WERI-Rb-1 (cell line): Measurements from ENCODE around the gene COL5A3.

Source experiments
- DNase-seq: peaks from one replicate; pipeline ENCODE4 v3.0.0-alpha.2; 2020
- H3K27ac ChIP-seq: fragments of 250-450 bp; sonication (Bioruptor Pico); 2 replicates; pipeline ENCODE4 v1.5.1; 2020; ENCODE audit warnings: mild to moderate bottlenecking, moderate library complexity
- H3K27me3 ChIP-seq: fragments of 250-450 bp; sonication (Bioruptor Pico); 2 replicates; pipeline ENCODE4 v1.5.1; 2021; ENCODE audit warnings: mild to moderate bottlenecking, low read depth, moderate library complexity; ENCODE audit not compliant: insufficient read depth, severe bottlenecking
- H3K36me3 ChIP-seq: fragments of 250-450 bp; sonication (Bioruptor Pico); 2 replicates; pipeline ENCODE4 v1.5.1; 2020; ENCODE audit warnings: mild to moderate bottlenecking, moderate library complexity
- H3K4me3 ChIP-seq: 2 replicates; pipeline ENCODE4 v1.5.1; 2011; ENCODE audit warnings: low read depth, mild to moderate bottlenecking, control low read depth, low read length
- H3K9me3 ChIP-seq: fragments of 250-450 bp; sonication (Bioruptor Pico); 2 replicates; pipeline ENCODE4 v1.5.1; 2021; ENCODE audit warnings: mild to moderate bottlenecking, moderate library complexity; ENCODE audit not compliant: severe bottlenecking
- TF ChIP-seq, protein P1 (sequence below): IDR thresholded peaks from 2 replicates; pipeline ENCODE4 v1.5.1; 2011; ENCODE audit warnings: low read depth, mild to moderate bottlenecking, control low read depth, inconsistent platforms, low read length

Gene COL5A3

DNA sequence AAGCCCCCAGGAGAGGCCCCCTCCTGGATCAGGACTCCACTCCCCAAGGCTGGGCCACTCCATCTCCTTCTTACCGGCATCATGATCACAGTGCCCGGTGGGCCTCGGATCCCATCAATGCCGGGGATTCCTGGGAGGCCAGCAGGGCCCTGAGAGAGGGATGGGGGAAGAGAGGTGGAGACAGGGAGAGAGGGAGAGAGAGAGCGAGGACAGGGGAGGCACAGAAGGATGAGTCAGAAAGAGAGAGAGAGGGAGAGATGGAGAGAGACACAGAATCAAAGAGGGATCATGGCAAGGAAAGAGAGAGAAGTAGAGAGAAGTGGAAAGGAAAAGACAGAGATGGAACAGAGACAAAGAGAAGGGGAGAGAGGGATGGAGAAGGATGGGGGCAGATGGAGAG lies 13.8 kb downstream of the COL5A3 start:
- TF ChIP-seq, protein P1, sequence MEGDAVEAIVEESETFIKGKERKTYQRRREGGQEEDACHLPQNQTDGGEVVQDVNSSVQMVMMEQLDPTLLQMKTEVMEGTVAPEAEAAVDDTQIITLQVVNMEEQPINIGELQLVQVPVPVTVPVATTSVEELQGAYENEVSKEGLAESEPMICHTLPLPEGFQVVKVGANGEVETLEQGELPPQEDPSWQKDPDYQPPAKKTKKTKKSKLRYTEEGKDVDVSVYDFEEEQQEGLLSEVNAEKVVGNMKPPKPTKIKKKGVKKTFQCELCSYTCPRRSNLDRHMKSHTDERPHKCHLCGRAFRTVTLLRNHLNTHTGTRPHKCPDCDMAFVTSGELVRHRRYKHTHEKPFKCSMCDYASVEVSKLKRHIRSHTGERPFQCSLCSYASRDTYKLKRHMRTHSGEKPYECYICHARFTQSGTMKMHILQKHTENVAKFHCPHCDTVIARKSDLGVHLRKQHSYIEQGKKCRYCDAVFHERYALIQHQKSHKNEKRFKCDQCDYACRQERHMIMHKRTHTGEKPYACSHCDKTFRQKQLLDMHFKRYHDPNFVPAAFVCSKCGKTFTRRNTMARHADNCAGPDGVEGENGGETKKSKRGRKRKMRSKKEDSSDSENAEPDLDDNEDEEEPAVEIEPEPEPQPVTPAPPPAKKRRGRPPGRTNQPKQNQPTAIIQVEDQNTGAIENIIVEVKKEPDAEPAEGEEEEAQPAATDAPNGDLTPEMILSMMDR, result no peak
- Histone ChIP-seq H3K27me3 (peaks cover 47% of the 10 kb centered on the region), H3K4me3 (no peak overlapping the region), H3K27ac (no peak overlapping the region), H3K9me3 (no peaks in the 10 kb centered on the region), H3K36me3 (no peaks in the 10 kb centered on the region)
- no peak for DNase-seq

DNA sequence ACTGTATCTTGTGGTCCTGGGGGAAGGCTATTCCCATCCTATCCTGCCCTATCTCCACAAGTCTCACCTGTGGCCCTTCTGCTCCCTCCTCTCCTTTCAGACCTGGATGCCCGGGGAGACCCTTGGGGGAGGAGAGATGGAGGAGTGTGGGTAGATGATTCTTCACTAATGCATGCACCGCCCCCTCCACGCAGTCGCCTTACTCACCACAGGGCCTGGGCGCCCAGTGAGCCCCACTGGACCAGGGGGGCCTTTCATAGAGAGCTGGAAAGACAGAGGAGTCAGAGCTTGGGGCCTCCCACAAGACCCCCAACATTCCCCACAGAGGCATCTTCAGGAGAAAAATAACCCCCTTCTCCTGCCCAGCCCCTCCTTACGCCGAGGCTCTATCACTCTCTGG lies 14.3 kb downstream of the COL5A3 start:
- no peak for DNase-seq
- TF ChIP-seq, protein P1, result no peak
- Histone ChIP-seq H3K27ac (no peak overlapping the region), H3K36me3 (no peaks in the 10 kb centered on the region), H3K27me3 (peaks cover 51% of the 10 kb centered on the region), H3K9me3 (no peaks in the 10 kb centered on the region), H3K4me3 (no peak overlapping the region)

DNA sequence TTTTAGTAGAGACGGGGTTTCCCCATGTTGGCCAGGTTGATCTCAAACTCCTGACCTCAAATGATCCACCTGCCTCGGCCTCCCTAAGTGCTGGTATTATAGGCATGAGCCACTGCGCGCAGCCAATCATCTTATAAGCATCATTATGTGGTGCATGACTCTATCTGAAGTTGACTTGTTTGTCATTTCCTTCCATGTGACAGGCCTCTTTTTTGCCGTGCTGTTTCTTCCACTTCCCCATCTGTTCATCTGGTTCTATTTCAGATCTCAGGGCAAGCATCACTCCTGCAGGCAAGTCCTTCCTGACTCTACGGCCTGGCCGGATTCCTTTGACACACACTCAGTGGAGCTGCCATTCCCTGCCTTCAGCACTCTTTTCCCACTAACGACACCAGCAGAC lies 15.2 kb downstream of the COL5A3 start:
- no peak for DNase-seq
- TF ChIP-seq, protein P1, result no peak
- no peak overlapping the region for H3K27ac ChIP-seq
- H3K36me3 ChIP-seq, result no peaks in the 10 kb centered on the region
- no peak overlapping the region for H3K4me3 ChIP-seq
- H3K9me3 ChIP-seq, result no peaks in the 10 kb centered on the region
- H3K27me3 ChIP-seq, result peaks cover 54% of the 10 kb centered on the region

DNA sequence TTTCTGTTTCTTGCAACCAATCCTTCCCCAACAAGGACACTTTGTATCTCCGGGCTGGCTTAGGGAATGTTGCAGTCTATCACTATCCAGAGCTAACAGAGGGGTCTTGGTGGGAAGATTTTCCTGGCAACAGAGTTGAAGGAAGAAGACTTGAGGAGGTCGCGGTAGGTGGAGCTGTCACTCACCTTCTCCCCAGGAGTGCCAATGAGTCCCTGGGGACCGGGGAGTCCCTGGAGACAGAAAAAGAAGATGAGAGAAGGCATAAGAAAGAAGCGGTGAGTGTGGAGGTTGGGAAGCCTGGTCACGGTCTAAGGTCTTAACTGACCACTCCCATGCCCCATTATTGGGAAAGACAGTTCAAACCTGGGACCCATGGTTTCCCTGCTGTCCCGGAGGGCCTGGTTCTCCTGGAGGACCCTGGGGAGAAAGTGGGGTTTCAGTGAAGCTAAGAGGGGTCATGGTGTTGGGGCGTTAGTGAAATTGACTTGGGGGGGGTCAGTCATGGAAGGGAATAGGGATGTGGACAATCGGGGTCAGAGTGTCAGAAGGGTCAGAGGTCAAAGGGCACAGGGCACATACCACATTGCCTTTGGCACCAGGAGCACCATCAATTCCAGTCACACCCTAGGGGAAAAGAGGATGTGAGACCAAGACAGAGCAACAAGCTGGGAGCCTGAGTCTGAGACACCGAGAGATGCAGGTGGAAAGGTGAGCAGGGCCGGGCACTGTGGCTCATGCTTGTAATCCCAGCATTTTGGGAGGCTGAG lies 18.7 kb downstream of the COL5A3 start:
- no peak for DNase-seq
- Histone ChIP-seq H3K27ac (no peak overlapping the region), H3K27me3 (peaks cover 39% of the 10 kb centered on the region), H3K9me3 (no peaks in the 10 kb centered on the region), H3K4me3 (no peak overlapping the region), H3K36me3 (no peaks in the 10 kb centered on the region)
- TF ChIP-seq, protein P1, result no peak

DNA sequence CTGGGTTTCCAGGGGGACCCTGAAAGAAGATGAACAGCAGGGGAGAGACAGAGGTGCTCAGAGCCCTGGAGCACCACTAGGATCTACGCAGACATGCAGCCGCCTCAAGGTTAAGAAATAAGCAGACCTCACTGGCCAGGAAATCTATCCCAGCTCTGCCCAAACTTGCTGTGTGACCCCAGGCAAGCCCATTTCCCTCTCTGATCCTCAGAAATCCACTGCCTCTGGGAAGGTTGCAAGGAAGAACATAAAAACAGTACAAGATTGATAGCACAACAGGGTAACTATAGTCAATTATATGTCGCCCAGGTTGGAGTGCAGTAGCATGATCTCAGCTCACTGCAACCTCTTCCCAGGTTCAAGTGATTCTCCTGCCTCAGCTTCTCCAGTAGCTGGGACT lies 20.8 kb downstream of the COL5A3 start:
- Histone ChIP-seq H3K27me3 (peaks cover 20% of the 10 kb centered on the region), H3K27ac (no peak overlapping the region), H3K9me3 (no peaks in the 10 kb centered on the region), H3K36me3 (no peaks in the 10 kb centered on the region), H3K4me3 (no peak overlapping the region)
- TF ChIP-seq, protein P1, result no peak
- DNase-seq, result no peak

DNA sequence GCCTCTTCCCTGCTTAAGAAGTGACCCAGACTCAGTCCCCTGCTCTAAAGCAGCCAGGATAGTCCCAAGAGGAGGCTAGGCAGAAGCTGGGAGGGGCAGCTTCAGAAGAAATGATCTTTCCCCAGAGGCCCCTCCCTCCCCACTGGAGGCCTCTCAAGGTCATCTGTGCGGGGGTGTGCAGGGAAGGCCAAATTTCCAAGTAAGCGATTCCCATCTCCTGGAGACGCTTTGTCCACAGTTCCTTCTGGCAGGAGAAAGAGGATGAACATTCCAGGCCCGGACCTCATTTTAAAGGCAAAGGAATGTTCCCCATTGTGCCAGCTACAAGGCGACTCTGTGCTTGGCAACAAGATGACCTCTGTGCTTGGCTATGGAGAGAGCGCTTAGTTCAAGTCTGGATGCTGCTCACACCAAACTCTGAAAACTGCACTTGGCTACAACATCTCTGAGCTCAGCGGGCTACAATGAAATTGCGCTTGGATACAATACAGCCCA lies 23.5 kb downstream of the COL5A3 start:
- no peaks in the 10 kb centered on the region for H3K9me3 ChIP-seq
- no peak overlapping the region for H3K27ac ChIP-seq
- no peak for DNase-seq
- no peak overlapping the region for H3K4me3 ChIP-seq
- TF ChIP-seq, protein P1, result no peak
- H3K36me3 ChIP-seq, result no peaks in the 10 kb centered on the region
- H3K27me3 ChIP-seq, result peaks cover 29% of the 10 kb centered on the region
